Measurements from ENCODE around the gene PKLR. TPM values are rescaled to one million over a fixed set of nuclear protein-coding genes. Genes with fewer than 3 reads are reported as not detected.

Gene PKLR
- total and polyA plus RNA-seq, 2 of the 4 experiments (the other 2 are of a cell fraction) = 0.03 TPM; not detected in 1

DNA sequence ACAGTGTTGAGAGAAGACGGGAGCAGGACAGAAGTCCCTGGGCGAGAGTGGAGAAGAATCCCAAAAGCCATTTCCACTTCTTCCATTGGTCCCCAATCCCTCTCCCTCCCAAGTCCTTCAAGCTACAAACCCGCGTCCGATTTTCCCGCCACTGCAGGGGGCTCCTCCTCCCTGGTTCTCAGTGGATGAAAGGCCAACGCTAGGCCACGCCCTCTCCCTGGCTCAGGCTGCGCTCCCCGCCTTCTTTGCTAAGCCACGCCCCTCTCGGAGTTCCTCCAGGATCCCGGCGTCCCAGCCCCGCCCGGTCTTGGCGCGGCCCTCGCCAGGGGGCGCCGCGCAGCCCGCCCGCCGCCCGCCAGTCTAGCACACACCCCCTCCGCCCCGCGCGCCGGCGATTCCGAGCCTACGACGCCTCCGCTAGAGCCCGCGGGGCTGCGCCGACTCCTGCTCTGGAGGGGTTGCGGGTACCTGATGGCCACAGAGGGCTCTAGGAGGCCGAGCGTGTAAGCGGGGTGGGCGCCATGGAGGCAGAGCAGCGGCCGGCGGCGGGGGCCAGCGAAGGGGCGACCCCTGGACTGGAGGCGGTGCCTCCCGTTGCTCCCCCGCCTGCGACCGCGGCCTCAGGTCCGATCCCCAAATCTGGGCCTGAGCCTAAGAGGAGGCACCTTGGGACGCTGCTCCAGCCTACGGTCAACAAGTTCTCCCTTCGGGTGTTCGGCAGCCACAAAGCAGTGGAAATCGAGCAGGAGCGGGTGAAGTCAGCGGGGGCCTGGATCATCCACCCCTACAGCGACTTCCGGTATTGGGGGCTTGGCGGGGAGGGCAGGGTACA is 24.0 kb downstream of the PKLR start, which contains the start of gene HCN3:
HCN3 (plus strand) TSS at position 394 of the 832 bp plus-strand sequence; CDS start at position 522, 128 bp downstream.
- Histone ChIP-seq H3K9me1 (ENCODE audit: insufficient read depth, low read length) (peaks cover 5% of the 10 kb centered on the region), H2BK15ac (ENCODE audit: low read depth, low read length) (no peak within 1 kb of the TSS), H2BK120ac (ENCODE audit: low read depth, low read length) (no peak within 1 kb of the TSS), H3K27me3 (ENCODE audit: control insufficient read depth, insufficient read depth, low read length) (no peaks in the 10 kb centered on the region), H2BK20ac (ENCODE audit: low read depth, low read length) (no peak within 1 kb of the TSS), H3K9me3 (ENCODE audit: control insufficient read depth, insufficient read depth, low read length) (no peaks in the 10 kb centered on the region), H3K14ac (replicated peaks; ENCODE audit: low read depth, low read length) (0 out of 2 replicates have a peak within 1 kb of the TSS, but pooled peaks have one; percentile 57), H3K36me3 (ENCODE audit: control insufficient read depth, insufficient read depth, low read length) (no peaks in the 10 kb centered on the region), H3K23ac (ENCODE audit: low read depth, low read length) (peak within 1 kb of the TSS; percentile 64; the same call in 1 of the 2 replicates), H4K91ac (ENCODE audit: insufficient read depth, low read depth, low read length) (no peak within 1 kb of the TSS), H3K4me2 (ENCODE audit: low read depth, low read length) (peak within 1 kb of the TSS; percentile 81), H2AFZ (replicated peaks; ENCODE audit: low read length, poor library complexity) (peak within 1 kb of the TSS; percentile 98), H3K4me1 (ENCODE audit: control insufficient read depth, insufficient read depth, low read length) (peaks cover 1% of the 10 kb centered on the region), H3K18ac (ENCODE audit: low read depth, low read length) (no peak within 1 kb of the TSS), H4K5ac (ENCODE audit: low read depth, low read length) (no peak within 1 kb of the TSS), H3K27ac (ENCODE audit: insufficient read depth, low read length) (peak within 1 kb of the TSS; percentile 28; the same call in 1 of the 2 replicates), H4K20me1 (ENCODE audit: insufficient read depth, low read length) (peaks cover 7% of the 10 kb centered on the region; the same call in 1 of the 2 replicates), H3K56ac (ENCODE audit: extremely low read depth, insufficient read depth, low read length) (no peak within 1 kb of the TSS), H3K79me1 (ENCODE audit: low read depth in 1 of 2, low read length in 2 of 2) (peaks cover 0 to 21% of the 10 kb centered on the region in 2 experiments; a peak in 2 of 4 replicates), H4K8ac (ENCODE audit: low read depth in 2 of 2, low read length in 2 of 2) (peak within 1 kb of the TSS; percentile 32 to 58; a peak in 2 of 4 replicates), H2AK9ac (replicated peaks; ENCODE audit: low read depth, low read length, poor library complexity) (peak within 1 kb of the TSS; percentile 87), H3K4me3 (ENCODE audit: insufficient read depth, low read depth, low read length) (peak within 1 kb of the TSS; percentile 69), H3K4ac (ENCODE audit: low read depth, low read length) (no peak within 1 kb of the TSS; the same call in 1 of the 2 replicates), H3K9ac (ENCODE audit: low read depth, low read length) (peak within 1 kb of the TSS; percentile 45), H2AK5ac (ENCODE audit: low read depth, low read length) (0 out of 2 replicates have a peak within 1 kb of the TSS, but pooled peaks have one; percentile 33), H2BK5ac (ENCODE audit: low read depth, low read length, poor library complexity, severe bottlenecking) (no peak within 1 kb of the TSS)
- in situ Hi-C loops (cut with MboI; ENCODE audit: low sequenced_read_pairs) (loop anchor here (5.0 kb wide), 1 partner anchor 40 kb away; no protein-coding TSS in a partner anchor), dilution Hi-C loops (cut with HindIII; ENCODE audit: low sequenced_read_pairs, unreplicated experiment) (no loop called here), intact Hi-C loops (cut with micrococcal nuclease) (loop anchor here (1.0 to 5.0 kb wide), 4 partner anchors 31 to 371 kb away; partner anchors contain the start of gene FDPS)
- peak; percentile 93 for DNase-seq
- CTCF ChIA-PET = interaction anchor here (0.5 kb wide), 1 partner anchor 345 kb away, joined by 3 read pairs; no protein-coding TSS in a partner anchor
- ATAC-seq (ENCODE audit: low read depth) = peak; percentile 83
- 2% methylated on average over 31 of the region's 68 CpGs; no CpG with 5 or more reads in 1 of the 2 experiments for WGBS, 2 experiments (ENCODE audit: extremely low coverage in 2 of 2, insufficient read length in 1 of 2)
- POLR2A ChIA-PET (ENCODE audit: unreplicated experiment) = no interaction called here
- BruUV-seq (replicated peaks) = no TSS peak
- peak; percentile 69 for TF ChIP-seq MXI1 (IDR thresholded peaks at IDR 0.05; ENCODE audit: borderline replicate concordance, low read depth, low read length)
- no peak for TF ChIP-seq MAFK (IDR thresholded peaks at IDR 0.05; ENCODE audit: low read depth, low read length)
- no peak for TF ChIP-seq POLR2A (IDR thresholded peaks at IDR 0.05; ENCODE audit: low read depth, low read length)
- TF ChIP-seq, protein P1, sequence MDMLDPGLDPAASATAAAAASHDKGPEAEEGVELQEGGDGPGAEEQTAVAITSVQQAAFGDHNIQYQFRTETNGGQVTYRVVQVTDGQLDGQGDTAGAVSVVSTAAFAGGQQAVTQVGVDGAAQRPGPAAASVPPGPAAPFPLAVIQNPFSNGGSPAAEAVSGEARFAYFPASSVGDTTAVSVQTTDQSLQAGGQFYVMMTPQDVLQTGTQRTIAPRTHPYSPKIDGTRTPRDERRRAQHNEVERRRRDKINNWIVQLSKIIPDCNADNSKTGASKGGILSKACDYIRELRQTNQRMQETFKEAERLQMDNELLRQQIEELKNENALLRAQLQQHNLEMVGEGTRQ (IDR thresholded peaks at IDR 0.05; ENCODE audit: low read depth, low read length) = no peak
- no peak for TF ChIP-seq FOS (IDR thresholded peaks at IDR 0.05; ENCODE audit: low read depth, low read length)
- no peak for TF ChIP-seq CEBPB (IDR thresholded peaks at IDR 0.05; ENCODE audit: low read depth, low read length)
- 0 out of 2 replicates have a peak, but pooled peaks have one; percentile 16 for TF ChIP-seq NFE2L2 (IDR thresholded peaks at IDR 0.05; ENCODE audit: low read depth, low read length)
- TF ChIP-seq RFX5 (IDR thresholded peaks at IDR 0.05; ENCODE audit: low read depth, low read length) = no peak
- no peak for TF ChIP-seq RCOR1 (IDR thresholded peaks at IDR 0.05; ENCODE audit: insufficient replicate concordance, low read length)
- TF ChIP-seq, protein P2, sequence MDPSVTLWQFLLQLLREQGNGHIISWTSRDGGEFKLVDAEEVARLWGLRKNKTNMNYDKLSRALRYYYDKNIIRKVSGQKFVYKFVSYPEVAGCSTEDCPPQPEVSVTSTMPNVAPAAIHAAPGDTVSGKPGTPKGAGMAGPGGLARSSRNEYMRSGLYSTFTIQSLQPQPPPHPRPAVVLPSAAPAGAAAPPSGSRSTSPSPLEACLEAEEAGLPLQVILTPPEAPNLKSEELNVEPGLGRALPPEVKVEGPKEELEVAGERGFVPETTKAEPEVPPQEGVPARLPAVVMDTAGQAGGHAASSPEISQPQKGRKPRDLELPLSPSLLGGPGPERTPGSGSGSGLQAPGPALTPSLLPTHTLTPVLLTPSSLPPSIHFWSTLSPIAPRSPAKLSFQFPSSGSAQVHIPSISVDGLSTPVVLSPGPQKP (IDR thresholded peaks at IDR 0.05; ENCODE audit: borderline replicate concordance, low read depth, low read length) = no peak
- no peak for TF ChIP-seq CHD1 (IDR thresholded peaks at IDR 0.05; ENCODE audit: low read depth, low read length)
- TF ChIP-seq RAD21 (IDR thresholded peaks at IDR 0.05; ENCODE audit: low read length) = peak; percentile 49
- peak; percentile 98 for TF ChIP-seq MAZ (IDR thresholded peaks at IDR 0.05; ENCODE audit: borderline replicate concordance, low read depth, low read length)
- peak; percentile 73 for TF ChIP-seq SMC3 (IDR thresholded peaks at IDR 0.05; ENCODE audit: low read depth, low read length)
- no peak for TF ChIP-seq BHLHE40 (IDR thresholded peaks at IDR 0.05; ENCODE audit: low read depth, low read length)
